Measurements from ENCODE around the gene SMIM20. TPM values are rescaled to one million over a fixed set of nuclear protein-coding genes. Genes with fewer than 3 reads are reported as not detected.
"Not testable (repeated sequence)": the region's sequence is repeated elsewhere in the genome, so short reads cannot be mapped to it uniquely, and the experiment has no call there.

SMIM20 gene
- total RNA-seq, 2 experiments from 2014 or later = 24.2 to 24.7 TPM

DNA sequence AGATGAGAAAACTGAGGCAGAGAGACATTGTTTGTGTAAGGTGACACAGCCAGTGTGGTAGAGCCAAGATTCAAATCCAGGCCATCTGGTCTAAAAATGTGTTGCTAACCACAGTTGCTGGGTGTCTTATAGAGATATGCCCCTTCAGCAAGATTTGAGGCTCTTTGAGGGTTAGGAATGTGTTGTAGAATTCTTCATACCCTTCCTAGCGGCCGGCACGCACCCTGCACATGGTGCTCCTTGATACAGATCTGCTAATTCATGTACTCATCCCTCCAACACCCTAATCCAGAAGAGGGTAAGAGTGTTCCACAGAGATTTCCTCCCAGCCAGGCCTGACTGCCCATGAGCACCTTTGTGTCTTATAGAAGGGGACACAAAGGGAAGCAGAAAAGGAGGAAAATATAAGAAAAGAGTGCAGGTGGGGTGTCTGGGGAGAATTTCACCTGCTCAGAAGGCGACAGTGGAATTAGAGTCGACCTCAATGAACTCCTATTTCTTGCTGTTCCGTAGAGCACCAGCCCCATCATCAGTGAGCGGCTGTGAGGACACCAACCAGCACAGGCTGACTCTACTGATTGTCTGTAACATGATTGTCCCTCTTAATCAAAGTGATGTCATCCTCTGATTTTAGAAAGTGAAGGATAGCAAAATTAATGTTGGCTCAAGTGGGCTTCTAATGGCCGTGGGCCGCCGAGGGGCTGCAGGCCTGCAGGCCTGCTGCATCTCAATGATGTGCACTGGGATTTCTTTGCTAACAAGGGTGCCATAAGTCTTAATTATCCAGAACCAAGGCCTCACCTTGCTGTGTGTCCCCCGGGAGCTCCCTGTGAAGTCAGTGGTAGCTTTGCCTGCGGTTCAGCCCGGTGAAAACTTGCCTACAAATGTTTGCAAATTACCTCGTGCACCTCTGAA lies 24.2 kb upstream of the SMIM20 start:
- ChIA-PET POLR2A (no interaction called here), CTCF (no interaction called here)

GRCh38 chr4:25890571-25891485 lies 23.2 kb upstream of the SMIM20 start:
- CTCF ChIA-PET = no interaction called here

GRCh38 chr4:25892796-25893195 lies 21.2 kb upstream of the SMIM20 start:
- ChIA-PET POLR2A (no interaction called here), CTCF (interaction anchor here (0.6 kb wide), 1 partner anchor 14 kb away, joined by 3 read pairs; no protein-coding TSS in a partner anchor)

More at GRCh38 chr4:25890571-25891485, 23.2 kb upstream of the SMIM20 start:
- POLR2A ChIA-PET = no interaction called here

DNA sequence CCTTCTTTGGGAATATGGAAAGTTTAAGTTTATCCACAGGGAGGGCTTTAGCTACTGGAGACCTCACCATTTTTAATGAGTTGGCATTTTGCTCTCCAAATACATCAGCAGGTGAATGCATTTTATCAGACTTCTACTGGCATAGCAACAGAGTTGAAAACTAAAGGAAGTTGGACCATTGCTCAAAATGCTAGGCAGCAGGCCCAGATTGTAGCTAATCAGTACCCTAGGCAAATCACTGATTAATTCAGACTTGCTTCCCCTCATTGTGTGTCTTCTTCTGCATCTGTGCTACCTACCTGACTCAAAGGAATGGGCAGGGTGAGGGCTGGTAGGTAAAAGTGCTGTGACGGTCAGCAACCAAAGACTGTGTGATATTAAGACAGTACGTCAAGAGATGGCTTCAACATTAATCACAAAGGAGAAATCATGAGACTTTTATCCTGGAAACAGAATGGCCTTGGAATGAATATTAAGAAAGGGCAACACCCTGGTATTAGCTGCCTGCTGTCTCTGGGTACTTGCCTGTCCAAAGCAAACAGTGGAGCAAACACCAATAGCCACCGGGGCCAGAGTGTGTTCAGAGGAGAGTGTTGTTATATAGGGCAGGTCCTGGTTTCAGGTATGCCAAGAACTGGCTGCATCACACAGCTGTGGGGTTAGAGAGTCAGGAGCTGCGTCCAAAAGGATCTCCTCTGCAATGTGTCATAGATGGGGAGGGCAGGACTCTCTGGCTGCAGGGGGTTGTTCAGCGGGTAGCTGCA lies 17.1 kb upstream of the SMIM20 start:
- ChIA-PET POLR2A (interaction anchor here (0.7 kb wide), 1 partner anchor 147 kb away, joined by 7 read pairs; no protein-coding TSS in a partner anchor), CTCF (no interaction called here)

GRCh38 chr4:25900310-25900709 lies 13.7 kb upstream of the SMIM20 start:
- POLR2A ChIA-PET = no interaction called here
- CTCF ChIA-PET = no interaction called here

GRCh38 chr4:25901030-25901430 lies 13.0 kb upstream of the SMIM20 start:
- POLR2A ChIA-PET = no interaction called here
- CTCF ChIA-PET = no interaction called here

DNA sequence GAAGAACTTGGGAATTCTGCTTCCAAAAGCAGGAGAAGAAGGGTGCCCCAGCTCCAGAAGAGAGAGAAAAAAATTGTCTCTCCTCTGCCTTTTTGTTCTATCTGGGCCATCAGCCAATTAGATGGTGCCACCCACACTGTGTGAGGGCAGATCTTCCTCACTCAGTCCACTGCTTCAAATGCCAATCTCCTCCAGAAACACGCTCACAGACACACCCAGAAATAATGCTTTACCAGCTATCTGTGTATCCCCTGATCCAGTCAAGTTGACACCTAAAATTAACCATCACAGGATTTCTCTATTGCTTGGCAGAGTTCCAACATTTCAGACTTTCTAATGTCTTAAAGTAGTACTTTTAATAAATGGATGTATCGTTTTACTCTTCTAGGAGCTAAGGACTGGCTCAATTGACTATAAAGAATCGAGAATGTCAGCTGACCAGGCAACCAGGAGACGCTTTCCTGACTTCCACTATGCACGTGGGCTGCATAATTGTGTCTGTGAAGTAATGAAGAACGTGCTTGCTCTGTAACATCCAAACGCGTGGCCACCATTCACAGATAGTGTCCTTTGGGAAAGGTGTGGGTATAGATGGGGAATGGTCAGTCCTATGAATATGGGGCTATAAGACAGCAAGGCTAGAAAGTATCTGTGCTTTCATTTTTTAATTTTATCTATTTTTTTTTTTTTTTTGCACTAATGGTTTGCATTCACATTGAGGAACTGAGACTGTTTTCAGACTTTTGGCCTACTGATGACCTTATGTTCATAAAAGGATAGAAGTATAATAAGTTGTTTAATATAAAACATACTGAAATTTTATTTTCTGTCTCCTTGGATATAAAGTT lies 9.9 kb upstream of the SMIM20 start:
- ChIA-PET CTCF (no interaction called here), POLR2A (no interaction called here)

DNA sequence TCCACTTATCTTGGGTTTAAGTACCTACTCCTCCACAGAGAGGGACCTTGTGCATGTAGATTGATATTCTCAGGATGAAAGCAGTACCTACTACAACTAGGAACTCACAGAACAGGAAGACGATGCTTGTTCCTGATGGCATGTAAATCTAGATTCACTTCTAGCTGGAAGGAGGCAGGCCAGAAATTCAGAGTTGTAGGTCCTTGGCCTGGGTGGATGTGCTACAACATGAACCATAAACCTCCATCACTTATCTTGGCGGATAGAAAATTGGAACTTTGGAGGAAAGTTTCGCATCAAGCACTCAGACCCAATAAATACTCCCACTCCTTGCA lies 9.3 kb upstream of the SMIM20 start:
- ChIA-PET CTCF (no interaction called here), POLR2A (no interaction called here)

- ChIA-PET CTCF (no interaction called here), POLR2A (no interaction called here)
Observed at GRCh38 chr4:25905371-25905770, 8.6 kb upstream of the SMIM20 start.

DNA sequence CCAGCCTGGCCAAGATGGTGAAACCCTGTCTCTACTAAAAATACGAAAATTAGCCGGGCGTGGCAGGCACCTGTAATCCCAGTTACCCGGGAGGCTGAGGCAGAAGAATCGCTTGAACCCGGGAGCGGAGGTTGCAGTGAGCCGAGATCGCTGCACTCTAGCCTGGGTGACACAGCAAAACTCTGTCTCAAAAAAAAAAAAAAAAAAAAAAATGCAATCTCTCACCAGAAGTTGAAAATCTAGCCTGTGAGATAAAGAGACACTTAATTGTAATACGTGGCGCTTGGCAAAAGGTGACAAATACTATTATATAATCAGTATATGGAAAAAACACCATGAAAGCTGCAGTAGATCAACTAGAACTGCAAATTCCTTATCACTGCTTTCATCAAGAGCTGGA lies 7.9 kb upstream of the SMIM20 start:
- POLR2A ChIA-PET = not testable (repeated sequence)
- CTCF ChIA-PET = interaction anchor here (0.7 kb wide), 2 partner anchors 13 to 92 kb away, joined by 3 read pairs; no protein-coding TSS in a partner anchor

GRCh38 chr4:25908491-25908901 lies 5.5 kb upstream of the SMIM20 start:
- ChIA-PET POLR2A (no interaction called here), CTCF (no interaction called here)

- POLR2A ChIA-PET = no interaction called here
Observed at GRCh38 chr4:25911356-25911755, 2.7 kb upstream of the SMIM20 start.

GRCh38 chr4:25913056-25913850 lies 767 bp upstream of the SMIM20 start:
- POLR2A ChIA-PET = interaction anchor here (0.5 to 0.6 kb wide), 2 partner anchors 52 to 406 kb away, joined by 3 to 7 read pairs; no protein-coding TSS in a partner anchor
- CTCF ChIA-PET = no interaction called here

More at GRCh38 chr4:25911356-25911755, 2.7 kb upstream of the SMIM20 start:
- CTCF ChIA-PET = no interaction called here

DNA sequence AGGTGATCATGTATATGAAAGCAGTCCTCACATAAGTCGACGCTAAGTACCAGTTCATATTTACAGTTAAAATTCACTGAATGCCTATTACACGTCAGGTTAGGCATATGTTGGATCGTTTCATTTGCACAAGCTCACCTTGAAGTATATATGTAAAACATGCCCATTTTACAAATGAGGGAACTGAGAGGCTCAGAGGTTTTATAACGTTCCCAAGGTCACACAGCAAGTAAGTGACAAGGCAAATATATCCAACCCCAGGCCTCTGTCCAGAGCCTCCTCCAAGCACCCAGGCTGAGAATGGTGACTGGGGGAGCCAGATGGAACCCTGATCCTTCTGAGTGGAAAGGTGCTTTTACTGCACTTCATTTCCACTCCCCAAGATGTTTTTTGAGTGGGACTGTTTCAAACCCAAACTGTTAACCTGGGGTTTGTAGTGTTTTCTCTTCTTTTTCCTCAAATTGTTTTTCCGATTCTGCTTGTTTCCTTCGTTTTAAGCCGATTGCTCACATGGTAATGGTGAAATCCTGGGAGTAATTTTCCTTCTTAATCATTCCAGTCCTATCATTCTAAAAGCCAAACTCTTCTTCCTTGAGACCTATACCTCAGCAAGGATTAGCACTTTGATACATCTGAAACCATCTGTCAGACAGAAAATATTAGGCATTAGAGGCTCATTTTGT lies 791 bp downstream of the SMIM20 start:
- CTCF ChIA-PET = no interaction called here

DNA sequence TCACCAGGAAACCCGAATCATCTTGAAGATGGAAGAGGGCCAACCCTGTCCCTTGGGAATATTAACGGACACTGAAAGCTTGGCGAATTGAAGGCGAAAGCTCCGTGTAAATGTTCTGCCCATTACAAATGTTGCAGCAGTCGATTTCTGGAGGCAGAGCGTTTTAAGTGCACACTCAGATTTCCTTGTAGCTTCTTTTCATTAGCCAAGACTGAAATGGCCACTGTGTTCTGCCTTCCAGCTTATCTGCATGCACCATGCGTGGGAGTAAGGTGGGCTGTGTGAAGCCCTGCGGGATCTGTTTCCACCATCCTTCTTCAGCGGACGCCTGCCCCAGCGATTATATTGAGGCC lies 1.3 kb downstream of the SMIM20 start:
- ChIA-PET POLR2A (no interaction called here), CTCF (no interaction called here)

More for the DNA sequence above, 791 bp downstream of the SMIM20 start:
- POLR2A ChIA-PET = no interaction called here

DNA sequence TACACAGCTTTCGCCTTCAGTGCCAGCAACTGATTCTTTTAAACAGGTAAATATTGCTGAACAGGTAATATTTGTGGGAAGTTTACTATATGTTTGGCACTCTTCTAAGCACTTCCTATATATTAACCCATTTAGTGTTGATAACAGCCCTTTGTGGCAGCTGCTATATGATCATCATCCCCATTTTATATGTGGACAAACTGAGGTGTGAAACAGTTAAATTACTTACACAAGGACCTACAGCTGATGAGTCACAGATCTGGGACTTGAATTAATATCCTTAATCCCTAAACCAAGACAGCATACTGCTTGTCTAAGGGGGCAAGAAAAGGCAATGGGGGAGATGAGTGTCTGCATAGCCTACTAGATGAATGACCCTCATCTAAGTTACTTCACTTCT lies 2.9 kb downstream of the SMIM20 start:
- ChIA-PET CTCF (no interaction called here), POLR2A (no interaction called here)

DNA sequence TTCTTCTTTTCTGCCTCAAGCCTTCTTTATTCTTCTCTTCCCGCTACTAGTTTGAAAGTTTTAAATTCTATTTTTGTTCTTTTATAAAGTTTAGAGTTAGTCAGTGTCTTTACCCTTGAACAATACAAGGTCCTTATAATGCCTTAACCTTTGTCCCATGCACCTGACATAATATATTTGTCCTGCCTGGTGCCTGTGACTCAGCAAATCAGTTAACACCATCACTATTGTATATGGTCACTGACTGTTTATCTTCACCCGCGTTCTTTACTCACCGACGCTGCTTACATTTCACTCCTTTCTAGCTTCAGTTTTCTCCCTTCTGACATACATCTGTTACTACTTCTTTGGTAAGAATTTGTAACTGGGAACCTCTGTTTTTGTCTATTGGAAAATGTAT lies 5.7 kb downstream of the SMIM20 start:
- ChIA-PET POLR2A (interaction anchor here (0.6 kb wide), 1 partner anchor 57 kb away, joined by 3 read pairs; no protein-coding TSS in a partner anchor), CTCF (no interaction called here)

GRCh38 chr4:25921922-25922321 lies 7.9 kb downstream of the SMIM20 start:
- POLR2A ChIA-PET = no interaction called here
- CTCF ChIA-PET = no interaction called here
